H1 (cell line): Measurements from ENCODE around the gene PIK3C2G. TPM values are rescaled to one million over a fixed set of nuclear protein-coding genes. Genes with fewer than 3 reads are reported as not detected.
A peak's percentile ranks its signal among the peaks of the same experiment; 100 is the strongest.

Source experiments
- CTCF ChIA-PET: fragments of 300-600 bp; sonication (Branson Sonifier 250); formaldehyde crosslinking; loops from one replicate; lab custom pipeline; 2021; ENCODE audit not compliant: partially characterized antibody; lab: Charles Lee
- POLR2A ChIA-PET: fragments of 300-600 bp; sonication (Branson Sonifier 250); formaldehyde crosslinking; loops from one replicate; lab custom pipeline; 2021; ENCODE audit warnings: inconsistent platforms; ENCODE audit not compliant: partially characterized antibody; lab: Charles Lee
- DNase-seq, 2 experiments: peaks; one replicate each; pipeline versions ENCODE4 v3.0.0 to v3.0.0-alpha.2; 2010 to 2022; ENCODE audit warnings: low spot score in 2 of 2, low read depth in 1 of 2, mixed read lengths in 1 of 2
- FAIRE-seq: peaks from 2 replicates; lab custom pipeline; 2011; peaks lifted over from hg19 to GRCh38; lab: Jason Lieb, UNC
- H2AFZ ChIP-seq: 2 replicates; pipeline ENCODE4 v1.8.1; 2012; ENCODE audit warnings: low read length, inconsistent platforms
- H2AK5ac ChIP-seq: 2 replicates; pipeline ENCODE4 v1.6.1; 2013; ENCODE audit warnings: low read depth, low read length
- H2BK120ac ChIP-seq: replicated peaks from 2 replicates; pipeline ENCODE3; 2013; ENCODE audit warnings: low read depth, low read length, inconsistent platforms
- H2BK12ac ChIP-seq: 2 replicates; pipeline ENCODE4 v1.6.1; 2013; ENCODE audit warnings: low read depth, low read length
- H2BK15ac ChIP-seq: 2 replicates; pipeline ENCODE4 v1.6.1; 2013; ENCODE audit warnings: low read length
- H2BK20ac ChIP-seq: 2 replicates; pipeline ENCODE4 v1.6.1; 2013; ENCODE audit warnings: low read length
- H2BK5ac ChIP-seq: 2 replicates; pipeline ENCODE4 v1.6.1; 2013; ENCODE audit warnings: low read depth, low read length
- H3K14ac ChIP-seq: 2 replicates; pipeline ENCODE4 v1.6.1; 2013; ENCODE audit warnings: inconsistent platforms; ENCODE audit not compliant: insufficient read length
- H3K18ac ChIP-seq: 2 replicates; pipeline ENCODE4 v1.6.1; 2013; ENCODE audit warnings: low read length; ENCODE audit errors: extremely low read depth
- H3K23ac ChIP-seq: 2 replicates; pipeline ENCODE4 v1.6.1; 2013; ENCODE audit warnings: inconsistent platforms; ENCODE audit not compliant: insufficient read length
- H3K23me2 ChIP-seq: 2 replicates; pipeline ENCODE4 v1.6.1; 2013; ENCODE audit warnings: low read depth, low read length
- H3K27ac ChIP-seq: 2 replicates; pipeline ENCODE4 v1.6.1; 2011; ENCODE audit warnings: low read depth, low read length, inconsistent platforms
- H3K27me3 ChIP-seq, 4 experiments: replicated peaks in 1 of 4; 1 replicate in 1 of 4; 2 replicates in 3 of 4; pipeline versions ENCODE4 v1.6.1 to v1.8.1; 2011 to 2013; ENCODE audit warnings: low read length in 3 of 4, mild to moderate bottlenecking in 3 of 4, inconsistent platforms in 2 of 4, mixed read lengths in 2 of 4, moderate library complexity in 1 of 4; ENCODE audit not compliant: control insufficient read depth in 3 of 4, insufficient read depth in 3 of 4; ENCODE audit errors: extremely low read depth in 1 of 4
- H3K36me3 ChIP-seq, 4 experiments: 2 replicates each; pipeline versions ENCODE4 v1.6.1 to v1.8.1; 2011 to 2013; ENCODE audit warnings: mild to moderate bottlenecking in 4 of 4, low read length in 3 of 4, moderate library complexity in 2 of 4, control low read depth in 1 of 4, inconsistent platforms in 1 of 4; ENCODE audit not compliant: insufficient read depth in 4 of 4, control insufficient read depth in 2 of 4
- H3K4ac ChIP-seq: replicated peaks from 2 replicates; pipeline ENCODE3; 2013; ENCODE audit warnings: low read length, low read depth, mixed read lengths, inconsistent platforms; ENCODE audit not compliant: insufficient read length
- H3K4me1 ChIP-seq, 4 experiments: replicated peaks in 1 of 4; 1 replicate in 1 of 4; 2 replicates in 3 of 4; pipeline versions ENCODE4 v1.6.1 to v1.8.1; 2011 to 2013; ENCODE audit warnings: low read length in 3 of 4, inconsistent platforms in 2 of 4, mixed read lengths in 1 of 4; ENCODE audit not compliant: insufficient read depth in 4 of 4, control insufficient read depth in 3 of 4
- H3K4me2 ChIP-seq, 2 experiments: 2 replicates each; pipeline versions ENCODE4 v1.6.1 to v1.8.1; 2011 to 2013; ENCODE audit warnings: low read depth in 2 of 2, low read length in 2 of 2, control low read depth in 1 of 2, inconsistent platforms in 1 of 2, mild to moderate bottlenecking in 1 of 2; ENCODE audit not compliant: insufficient read depth in 1 of 2
- H3K4me3 ChIP-seq, 4 experiments: fragments of 200-600, 300-600 bp in 1 of 4; sonication (generic), shearing (Covaris generic), sonication (Bioruptor Twin) in 1 of 4; 2 replicates each; pipeline versions ENCODE4 v1.5.1 to v1.8.1; 2011 to 2016; ENCODE audit warnings: low read length in 4 of 4, low read depth in 3 of 4, control low read depth in 2 of 4, inconsistent platforms in 2 of 4, mild to moderate bottlenecking in 2 of 4, mixed read lengths in 1 of 4, moderate library complexity in 1 of 4; ENCODE audit not compliant: insufficient read depth in 2 of 4; ENCODE audit errors: extremely low read depth in 1 of 4
- H3K56ac ChIP-seq: replicated peaks from 2 replicates; pipeline ENCODE3; 2013; ENCODE audit warnings: low read depth, mild to moderate bottlenecking, mixed read lengths, low read length, inconsistent platforms; ENCODE audit not compliant: insufficient read length
- H3K79me1 ChIP-seq: 2 replicates; pipeline ENCODE4 v1.6.1; 2013; ENCODE audit warnings: low read depth, low read length, control low read depth
- H3K79me2 ChIP-seq, 2 experiments: 2 replicates each; pipeline versions ENCODE4 v1.6.1 to v1.8.1; 2012 to 2013; ENCODE audit warnings: low read length in 2 of 2, mild to moderate bottlenecking in 2 of 2, inconsistent platforms in 1 of 2; ENCODE audit not compliant: insufficient read depth in 2 of 2, control insufficient read depth in 1 of 2
- H3K9ac ChIP-seq, 4 experiments: replicated peaks in 1 of 4; 1 replicate in 1 of 4; 2 replicates in 3 of 4; pipeline versions ENCODE4 v1.6.1 to v1.8.1; 2011 to 2013; ENCODE audit warnings: low read depth in 3 of 4, low read length in 3 of 4, control low read depth in 2 of 4, mild to moderate bottlenecking in 2 of 4, moderate library complexity in 2 of 4, inconsistent platforms in 1 of 4; ENCODE audit errors: extremely low read depth in 1 of 4
- H3K9me3 ChIP-seq, 2 experiments: 2 replicates each; pipeline versions ENCODE4 v1.6.1 to v1.8.1; 2012 to 2013; ENCODE audit warnings: mild to moderate bottlenecking in 2 of 2, moderate library complexity in 2 of 2, control low read depth in 1 of 2, inconsistent platforms in 1 of 2, low read depth in 1 of 2, low read length in 1 of 2, mixed read lengths in 1 of 2; ENCODE audit not compliant: insufficient read depth in 2 of 2
- H4K20me1 ChIP-seq, 2 experiments: replicated peaks in 1 of 2; 2 replicates each; pipeline versions ENCODE3 to v1.8.1; 2011 to 2013; ENCODE audit warnings: inconsistent platforms in 2 of 2, low read length in 2 of 2, mild to moderate bottlenecking in 1 of 2; ENCODE audit not compliant: insufficient read depth in 2 of 2, control insufficient read depth in 1 of 2
- H4K5ac ChIP-seq: 2 replicates; pipeline ENCODE4 v1.6.1; 2013; ENCODE audit warnings: low read length, low read depth, mixed read lengths, inconsistent platforms; ENCODE audit not compliant: insufficient read length
- H4K8ac ChIP-seq: 2 replicates; pipeline ENCODE4 v1.8.0; 2013; ENCODE audit warnings: mild to moderate bottlenecking, moderate library complexity, low read length, inconsistent platforms; ENCODE audit not compliant: insufficient read depth; ENCODE audit errors: extremely low read depth
- H4K91ac ChIP-seq: replicated peaks from 2 replicates; pipeline ENCODE3; 2013; ENCODE audit warnings: low read length, mixed read lengths, inconsistent platforms; ENCODE audit not compliant: insufficient read length
- RXRA ChIP-seq: IDR thresholded peaks from 2 replicates; pipeline ENCODE4 v1.6.1; 2011; ENCODE audit warnings: low read depth, mild to moderate bottlenecking, low read length, moderate library complexity; ENCODE audit not compliant: insufficient read depth
- WGBS, 2 experiments: shearing (Covaris generic) in 1 of 2; methylation state at CpG; one replicate each; pipeline versions ENCODE4 v1.1.6 to v1.1.7; 2013 to 2015; ENCODE audit warnings: low lambda C conversion rate in 2 of 2, mixed read lengths in 2 of 2, inconsistent platforms in 1 of 2, low coverage in 1 of 2, missing lambda C conversion rate in 1 of 2; ENCODE audit not compliant: insufficient replicate concordance in 2 of 2, insufficient coverage in 1 of 2, insufficient read length in 1 of 2; ENCODE audit errors: extremely low coverage in 1 of 2, missing lambda C conversion rate in 1 of 2; 5-methylcytosine and 5-hydroxymethylcytosine counted together
- polyA plus RNA-seq, 7 experiments: library from polyadenylated mRNA; depleted of rRNA in 3 of 7; stranded (reverse) in 5 of 7; unstranded in 2 of 7; fragments of >200 nt in 5 of 7; fragments of 200-250 nt in 2 of 7; gene quantifications; 1 replicate in 5 of 7; 2 replicates in 1 of 7; 4 replicates in 1 of 7; pipeline versions ENCODE4 v1.2.1 to v1.2.3, GENCODE V29; 2011 to 2013; ENCODE audit warnings: missing spikeins in 2 of 7, mixed read lengths in 2 of 7
- total RNA-seq: library from RNA; stranded (reverse); fragmentation: NEBNext Ultra II Directional; extraction: Animal tissue kit (Norgen Biotek cat#: 25700); gene quantifications from 2 replicates; pipeline ENCODE4 v1.2.1, GENCODE V29; 2021

Gene PIK3C2G
- total and polyA plus RNA-seq, 2 of the 8 experiments (the other 6 are each of a cell fraction or from before 2014, with no cell fraction given): not detected

DNA sequence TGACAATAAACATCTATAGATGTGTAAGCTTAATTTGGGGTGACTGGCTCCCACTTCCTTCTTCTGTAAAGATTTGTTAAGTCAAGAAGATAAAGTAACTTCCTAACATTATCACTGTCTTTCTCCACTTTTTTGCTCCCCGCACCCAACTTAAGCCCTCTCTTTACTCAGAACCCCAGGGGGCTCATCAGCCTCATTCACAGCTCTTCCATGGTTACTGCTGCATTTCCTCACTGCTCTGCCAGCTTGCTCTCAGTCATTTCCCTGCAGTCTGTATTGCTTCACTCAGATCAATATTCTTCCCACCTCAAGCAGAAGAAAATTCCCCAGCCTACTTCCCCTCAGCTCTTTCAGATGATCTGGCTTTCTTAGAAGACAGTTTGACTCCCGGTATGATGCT lies 102.0 kb downstream of the PIK3C2G start:
- CTCF ChIA-PET: no interaction called here

More for the DNA sequence above, 102.0 kb downstream of the PIK3C2G start:
- Histone ChIP-seq H3K18ac (no peak overlapping the region), H3K23me2 (no peaks in the 10 kb centered on the region), H3K79me2 (no peaks in the 10 kb centered on the region), H4K5ac (no peak overlapping the region), H3K79me1 (no peaks in the 10 kb centered on the region), H3K9me3 (peaks cover 9 to 11% of the 10 kb centered on the region in 2 experiments; a peak in 3 of 4 replicates), H2BK12ac (no peak overlapping the region), H3K23ac (no peak overlapping the region), H3K27me3 (no peaks in the 10 kb centered on the region), H2BK5ac (no peak overlapping the region), H3K4me2 (peak overlapping the region in 1 of 2 experiments; percentile 22; a peak in 1 of 4 replicates), H3K36me3 (peaks cover 0 to 7% (median 0%) of the 10 kb centered on the region in 4 experiments; a peak in 2 of 8 replicates), H4K20me1 (no peaks in the 10 kb centered on the region), H3K27ac (no peak overlapping the region), H2AK5ac (no peak overlapping the region), H3K14ac (no peak overlapping the region), H2BK20ac (no peak overlapping the region), H3K4me1 (no peaks in the 10 kb centered on the region), H2BK120ac (no peak overlapping the region), H3K4ac (no peak overlapping the region), H2AFZ (peak overlapping the region; percentile 64; the same call in 1 of the 2 replicates), H3K4me3 (no peak overlapping the region), H4K91ac (no peak overlapping the region), H4K8ac (no peak overlapping the region), H2BK15ac (no peak overlapping the region), H3K56ac (no peak overlapping the region), H3K9ac (no peak overlapping the region)
- WGBS, 2 experiments: 90% methylated on average over 2 of the region's 2 CpGs; no CpG with 5 or more reads in 1 of the 2 experiments
- TF ChIP-seq RXRA: no peak
- no peak for DNase-seq
- POLR2A ChIA-PET: no interaction called here
- FAIRE-seq: no peak
